Measurements from ENCODE around the gene CASKIN1.
A peak's percentile ranks its signal among the peaks of the same experiment; 100 is the strongest.

CASKIN1 gene

GRCh38 chr16:2233046-2233775 is 36.8 kb upstream of the CASKIN1 start:
- no peak for DNase-seq (ENCODE audit: low spot score)

GRCh38 chr16:2232094-2232990 is 35.9 kb upstream of the CASKIN1 start:
- no peak for DNase-seq (ENCODE audit: low spot score)

- no peak for DNase-seq (ENCODE audit: low spot score)
Observed at GRCh38 chr16:2231016-2231931, 34.9 kb upstream of the CASKIN1 start.

GRCh38 chr16:2230376-2230775 is 34.0 kb upstream of the CASKIN1 start:
- no peak for DNase-seq (ENCODE audit: low spot score)

GRCh38 chr16:2229632-2230250 is 33.3 kb upstream of the CASKIN1 start:
- no peak for DNase-seq (ENCODE audit: low spot score)

GRCh38 chr16:2229091-2229490 is 32.7 kb upstream of the CASKIN1 start:
- DNase-seq (ENCODE audit: low spot score), result no peak

GRCh38 chr16:2228161-2228824 is 31.9 kb upstream of the CASKIN1 start:
- no peak for DNase-seq (ENCODE audit: low spot score)

- DNase-seq (ENCODE audit: low spot score), result no peak
Observed at GRCh38 chr16:2226918-2227317, 30.5 kb upstream of the CASKIN1 start.

GRCh38 chr16:2226245-2226793 is 29.9 kb upstream of the CASKIN1 start:
- DNase-seq (ENCODE audit: low spot score), result no peak

- peak; percentile 48 for DNase-seq (ENCODE audit: low spot score)
Observed at GRCh38 chr16:2223942-2224486, 27.6 kb upstream of the CASKIN1 start.

GRCh38 chr16:2223221-2223941 is 27.0 kb upstream of the CASKIN1 start, which contains the start of gene E4F1:
Gene E4F1 (plus strand): TSS chr16:2223591. CDS start chr16:2223614, 23 bp downstream.
- peak; percentile 99 for DNase-seq (ENCODE audit: low spot score)

- DNase-seq (ENCODE audit: low spot score), result no peak
Observed at GRCh38 chr16:2216330-2216729, 19.9 kb upstream of the CASKIN1 start.

GRCh38 chr16:2214719-2214968 is 18.2 kb upstream of the CASKIN1 start, which contains the start of gene PGP:
Gene PGP (minus strand): TSS chr16:2214840. CDS start chr16:2214777, 63 bp downstream.
- DNase-seq (ENCODE audit: low spot score), result no peak

- no peak for DNase-seq (ENCODE audit: low spot score)
Observed at GRCh38 chr16:2213817-2214718, 17.7 kb upstream of the CASKIN1 start.

GRCh38 chr16:2212362-2213324 is 16.2 kb upstream of the CASKIN1 start:
- peak; percentile 78 for DNase-seq (ENCODE audit: low spot score)

GRCh38 chr16:2211923-2212347 is 15.5 kb upstream of the CASKIN1 start:
- no peak for DNase-seq (ENCODE audit: low spot score)

Data from cerebellar cortex (tissue), 1 donor.